Stimulated activated CD4-positive, alpha-beta T cell treated with anti-CD3 and anti-CD28 coated beads, Interleukin-4, amount 100 ng/mL, for 1 hour (primary cell): Measurements from ENCODE around the gene GPR137.
A peak's percentile ranks its signal among the peaks of the same experiment; 100 is the strongest.
"Not testable (repeated sequence)": the region's sequence is repeated elsewhere in the genome, so short reads cannot be mapped to it uniquely, and the experiment has no call there.

ENCODE experiments used
- DNase-seq: peaks from one replicate; pipeline ENCODE4 v3.0.0-alpha.2; 2020

GPR137 gene

DNA sequence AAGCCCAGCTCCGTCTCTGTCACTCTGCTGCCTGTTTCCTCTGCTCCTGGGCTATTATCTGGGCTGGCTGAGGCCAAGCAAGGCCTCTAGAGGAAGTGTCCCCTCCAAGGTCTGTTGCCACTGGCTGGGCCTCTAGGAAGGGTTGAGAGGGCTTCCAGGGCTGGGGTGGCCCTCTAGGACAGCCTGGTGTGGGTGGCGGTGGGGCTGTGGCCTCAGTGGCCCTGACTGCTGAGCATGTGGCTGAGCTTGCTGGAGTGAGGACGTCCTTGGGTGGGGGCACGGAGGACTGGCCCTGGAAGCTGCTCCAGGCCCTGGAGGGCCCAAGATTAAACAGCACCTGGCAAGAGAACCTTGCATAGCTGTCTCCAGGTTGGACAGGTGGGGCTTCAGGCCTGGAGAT, 38.3 kb downstream of the GPR137 start:
- not testable (repeated sequence) for DNase-seq

DNA sequence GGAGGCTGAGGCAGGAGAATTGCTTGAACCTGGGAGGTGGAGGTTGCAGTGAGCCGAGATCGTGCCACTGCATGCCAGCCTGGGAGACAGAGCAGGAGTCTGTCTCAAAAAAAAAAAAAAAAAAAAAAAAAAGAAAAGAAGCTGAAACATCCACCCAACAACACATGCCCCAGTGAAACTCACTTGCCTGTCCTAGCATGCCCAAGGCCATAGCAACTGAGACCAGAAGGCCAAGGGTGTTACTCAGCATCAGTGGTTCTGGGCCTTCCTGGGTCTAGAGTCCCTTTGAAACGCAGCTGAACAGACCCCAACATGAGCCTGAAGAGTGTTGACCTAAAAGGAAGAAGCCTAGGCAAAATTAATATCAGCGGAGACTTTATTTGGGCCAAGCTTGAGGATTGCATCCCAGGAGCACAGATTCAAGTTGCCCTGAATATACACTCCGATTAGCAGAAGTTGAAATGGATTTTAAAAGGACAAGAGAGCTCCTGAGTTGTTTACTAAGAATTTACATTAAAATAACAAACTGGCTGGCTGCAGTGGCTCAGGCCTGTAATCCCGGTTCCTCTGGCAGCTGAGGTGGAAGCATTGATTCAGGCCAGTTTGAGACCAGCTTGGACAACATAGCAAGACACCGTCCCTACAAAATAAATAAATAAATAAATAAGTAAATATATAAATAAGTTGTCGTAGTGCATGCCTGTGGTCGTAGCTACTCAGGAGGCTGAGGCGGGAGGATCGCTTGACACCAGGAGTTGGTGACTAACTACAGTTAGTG, 39.2 kb downstream of the GPR137 start:
- DNase-seq: no peak

DNA sequence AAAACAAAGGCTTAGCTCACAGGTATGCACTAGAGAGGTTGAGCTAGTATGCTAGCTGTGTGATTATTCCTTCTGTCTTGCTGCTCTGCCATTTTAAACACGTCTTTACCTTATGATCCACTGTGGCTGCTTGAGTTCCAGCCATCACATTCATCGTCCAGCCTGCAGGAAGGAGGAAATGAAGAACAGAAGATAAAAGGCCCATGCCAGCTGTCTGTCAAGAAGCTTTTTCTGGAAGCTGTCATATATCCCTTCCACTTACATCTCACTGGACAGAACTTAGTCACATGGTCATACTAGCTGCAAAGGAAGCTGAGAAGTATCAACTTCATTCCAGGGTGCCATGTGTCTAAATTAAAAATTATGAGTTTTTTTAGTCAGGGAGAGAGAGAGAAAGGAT, 41.7 kb downstream of the GPR137 start:
- no peak for DNase-seq

DNA sequence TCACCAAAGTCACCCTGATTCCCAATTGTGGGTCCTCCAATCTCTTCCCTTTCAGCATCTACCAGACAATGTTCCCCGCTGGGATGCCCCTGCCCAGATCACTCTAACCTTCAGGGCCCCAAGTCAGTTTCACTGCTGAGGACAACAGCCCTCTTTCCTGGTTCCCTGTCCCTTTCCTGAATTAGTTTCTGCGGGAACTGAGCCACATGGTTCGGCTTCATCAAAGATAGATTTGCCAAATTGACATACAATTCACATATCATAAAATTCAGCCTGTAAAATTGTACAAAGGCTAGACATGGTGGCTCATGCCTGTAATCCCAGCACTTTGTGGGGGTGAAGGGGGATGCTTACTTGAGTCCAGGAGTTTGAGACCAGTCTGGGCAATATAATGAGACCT, 42.3 kb downstream of the GPR137 start:
- no peak for DNase-seq

DNA sequence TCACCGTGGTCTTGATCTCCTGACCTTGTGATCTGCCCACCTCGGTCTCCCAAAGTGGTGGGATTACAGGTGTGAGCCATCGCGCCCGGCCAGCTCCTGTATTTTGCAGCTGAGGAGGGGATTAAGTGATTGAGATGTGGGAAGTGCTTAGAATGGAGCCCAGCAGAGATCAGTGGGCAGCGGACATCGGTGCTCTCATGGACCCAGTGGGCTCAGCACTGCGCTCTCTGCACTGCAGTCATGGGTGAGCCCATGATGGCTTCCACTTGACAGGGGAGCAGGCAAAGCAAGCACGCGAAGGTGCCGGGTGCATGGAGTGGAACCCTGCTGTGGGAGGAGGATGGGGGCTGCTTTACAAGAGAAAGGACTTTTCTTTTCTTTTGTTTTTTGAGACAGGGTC, 45.2 kb downstream of the GPR137 start:
- no peak for DNase-seq

DNA sequence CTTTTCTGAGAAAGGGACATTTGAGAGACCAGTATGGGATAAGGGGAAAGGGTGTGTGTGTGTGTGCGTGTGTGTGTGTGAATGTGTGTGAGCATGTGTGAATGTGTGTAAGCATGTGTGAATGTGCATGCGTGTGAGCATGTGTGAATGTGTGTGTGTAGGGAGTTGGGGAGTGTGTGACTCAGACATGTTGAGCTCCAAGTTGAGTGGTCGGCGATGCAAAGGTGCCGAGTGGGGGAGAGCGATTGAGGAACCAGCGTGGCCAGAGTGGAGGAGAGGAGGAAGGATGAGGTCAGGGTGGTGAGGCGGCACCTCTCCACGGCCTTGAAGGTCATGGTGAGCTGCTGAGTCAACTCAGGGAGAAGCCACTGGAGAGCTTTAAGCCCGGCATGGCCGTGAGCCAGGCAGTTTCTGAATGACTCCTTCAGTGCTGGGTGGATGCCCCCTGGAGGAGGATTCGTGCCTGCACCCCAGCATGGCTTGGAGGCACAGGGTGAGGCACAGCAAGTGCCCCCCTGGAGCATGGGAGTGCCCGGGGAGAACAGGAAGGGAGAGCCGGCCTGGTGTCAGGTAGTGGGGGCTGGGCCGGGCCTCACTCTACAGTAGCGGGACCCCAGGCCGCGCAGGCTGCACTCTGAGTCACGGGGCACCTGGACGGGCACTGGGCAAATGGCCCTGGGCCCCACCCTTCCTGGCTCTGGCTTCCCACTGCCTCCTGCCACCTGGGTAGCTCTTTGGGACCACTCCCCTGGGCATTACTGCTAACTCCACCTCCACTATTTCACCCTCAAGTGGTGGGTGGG, 46.1 kb downstream of the GPR137 start:
- peak; percentile 61 for DNase-seq

DNA sequence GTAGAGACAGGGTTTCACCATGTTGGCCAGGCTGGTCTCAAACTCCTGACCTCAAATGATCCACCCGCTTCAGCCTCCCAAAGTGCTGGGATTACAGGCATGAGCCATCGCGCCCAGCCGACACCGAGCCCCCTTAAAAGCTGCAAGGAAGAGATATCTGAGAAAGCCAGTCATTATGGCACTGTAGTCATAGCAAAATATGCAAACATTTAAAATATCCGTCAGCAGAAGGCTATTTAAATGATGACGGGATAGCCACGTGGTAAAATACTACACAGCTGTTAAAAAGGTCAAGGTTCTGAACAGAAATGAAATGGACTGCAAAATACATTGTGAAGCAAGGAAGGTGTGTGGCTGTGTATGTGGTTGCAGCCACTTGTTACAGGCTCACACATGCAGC, 47.9 kb downstream of the GPR137 start:
- DNase-seq: no peak

DNA sequence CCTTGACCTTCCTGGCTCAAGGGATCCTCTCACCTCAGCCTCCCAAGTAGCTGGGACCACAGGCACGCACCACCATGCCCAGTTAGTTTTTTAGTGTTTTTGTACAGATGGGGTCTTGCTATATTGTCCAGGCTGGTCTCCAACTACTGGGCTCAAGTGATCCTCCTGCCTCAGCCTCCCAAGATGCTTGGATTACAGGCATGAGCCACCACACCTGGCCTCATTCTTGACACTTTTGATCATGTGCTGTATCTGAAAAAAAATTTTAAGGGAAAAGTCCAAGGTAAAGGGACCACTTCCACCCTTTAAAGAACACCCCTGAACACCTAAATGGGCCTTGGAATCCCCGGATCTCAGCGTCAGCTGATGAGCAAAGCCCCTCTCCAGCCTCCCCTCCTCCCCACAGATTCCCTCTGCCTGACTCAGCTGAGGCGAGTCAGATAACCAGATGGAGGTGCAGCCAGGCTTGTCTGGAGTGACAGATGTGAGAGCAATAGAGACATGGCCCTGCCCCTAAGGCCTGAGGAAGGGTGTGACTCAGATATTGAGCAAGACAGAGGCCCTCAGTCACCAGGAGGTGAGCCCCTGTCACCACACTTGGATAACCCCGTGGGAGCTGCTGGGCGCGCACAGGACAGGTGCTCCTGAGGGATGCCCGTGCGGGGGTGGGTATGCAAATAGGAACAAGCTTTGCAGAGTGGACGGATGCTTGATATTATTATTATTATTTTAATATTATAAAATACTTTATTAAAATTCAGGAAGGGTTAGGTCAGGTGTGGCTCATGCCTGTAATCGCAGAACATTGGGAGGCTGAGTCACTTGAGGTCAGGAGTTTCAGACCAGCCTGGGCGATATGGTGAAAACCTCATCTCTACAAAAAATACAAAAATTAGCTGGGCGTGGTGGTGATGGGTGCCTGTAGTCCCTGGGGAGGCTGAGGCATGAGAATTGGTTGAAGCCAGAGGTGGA, 49.4 kb downstream of the GPR137 start:
- no peak for DNase-seq

DNA sequence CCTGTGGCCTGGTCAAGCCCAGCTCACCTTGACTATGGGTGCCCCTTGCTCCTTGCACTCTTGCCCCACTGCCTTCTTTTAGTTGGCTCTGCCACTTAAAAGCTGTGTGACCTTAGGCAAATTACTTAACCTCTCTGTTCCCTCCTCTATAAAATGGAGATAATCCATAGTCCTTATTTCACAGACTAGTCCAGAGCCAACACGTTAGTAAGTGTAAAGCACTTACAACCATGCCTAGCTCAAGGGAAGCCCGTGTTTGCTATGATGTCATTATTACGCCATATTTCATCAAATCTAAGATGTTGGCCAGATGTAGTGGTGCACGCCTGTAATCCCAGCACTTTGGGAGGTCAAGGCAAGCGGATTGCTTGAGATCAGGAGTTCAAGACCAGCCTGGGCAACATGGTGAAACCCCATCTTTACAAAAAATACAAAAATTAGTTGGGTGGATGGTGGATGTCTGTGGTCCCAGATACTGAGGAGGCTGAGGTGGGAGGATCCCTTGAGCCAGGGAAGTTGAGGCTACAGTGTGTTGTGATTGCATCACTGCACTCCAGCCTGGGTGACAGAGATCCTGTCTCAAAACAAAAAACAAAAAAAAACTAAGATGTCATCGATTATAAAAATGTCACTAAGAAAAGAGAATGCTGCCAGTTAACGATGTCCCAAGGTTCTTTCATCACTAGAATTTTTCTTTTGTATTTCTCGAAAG, 52.0 kb downstream of the GPR137 start:
- no peak for DNase-seq

DNA sequence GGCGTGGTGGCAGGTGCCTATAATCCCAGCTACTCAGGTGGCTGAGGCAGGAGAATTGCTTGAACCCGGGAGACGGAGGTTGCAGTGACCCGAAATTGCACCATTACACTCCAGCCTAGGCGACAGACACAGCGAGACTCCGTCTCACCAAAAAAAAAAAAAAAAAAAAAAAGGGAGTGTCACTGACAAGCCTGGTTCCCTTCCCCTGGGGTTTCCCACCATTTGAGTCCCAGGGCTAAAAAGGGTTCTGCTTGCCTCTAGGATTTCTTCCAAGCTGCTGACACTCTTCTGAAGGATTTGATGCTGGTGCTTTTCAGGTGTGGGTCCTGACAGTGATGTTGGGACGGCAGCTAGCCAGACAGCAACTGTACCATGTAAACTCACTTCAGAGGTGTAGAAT, 53.1 kb downstream of the GPR137 start:
- DNase-seq: no peak
